PC-3 (cell line): ENCODE data around the gene CKS1B. TPM values are rescaled to one million over a fixed set of nuclear protein-coding genes. Genes with fewer than 3 reads are reported as not detected.

Source experiments
- ATAC-seq: fragments of 200-7000 bp; cut with Tn5 transposase; 2 replicates; pipeline ENCODE4 v1.9.1; 2020; ENCODE audit warnings: mild to moderate bottlenecking, moderate library complexity
- BruUV-seq: library from RNA; stranded (reverse); fragments of 400-500 nt; replicated peaks from 2 replicates; lab custom pipeline; 2021; lab: Mats Ljungman, UMichigan
- CTCF ChIA-PET: fragments of 300-600 bp; sonication (Branson Sonifier 250); formaldehyde crosslinking; loops from one replicate; lab custom pipeline; 2022; ENCODE audit warnings: antibody characterized with exemption; lab: Charles Lee
- POLR2A ChIA-PET: fragments of 300-600 bp; sonication (Branson Sonifier 250); formaldehyde crosslinking; loops from one replicate; lab custom pipeline; 2022; ENCODE audit warnings: antibody characterized with exemption; ENCODE audit not compliant: unreplicated experiment; lab: Charles Lee
- DNase-seq: peaks from one replicate; pipeline ENCODE4 v3.0.0-alpha.2; 2015
- H2AFZ ChIP-seq: fragments of 300-600 bp; sonication (generic); 2 replicates; pipeline ENCODE4 v1.6.0; 2016; ENCODE audit warnings: antibody characterized with exemption, low read length
- H3F3A ChIP-seq: fragments of 300-600 bp; sonication (generic); one replicate; pipeline ENCODE4 v1.6.0; 2017; ENCODE audit warnings: antibody characterized with exemption, low read length, control low read depth, mild to moderate bottlenecking; ENCODE audit not compliant: unreplicated experiment
- H3K27ac ChIP-seq: fragments of 300-600 bp; sonication (generic); 2 replicates; pipeline ENCODE4 v1.5.1; 2016; ENCODE audit warnings: mild to moderate bottlenecking, low read length
- H3K27me3 ChIP-seq: fragments of 300-600 bp; sonication (generic); 2 replicates; pipeline ENCODE4 v1.6.1; 2016; ENCODE audit warnings: low read length, mixed read lengths
- H3K36me3 ChIP-seq: fragments of 300-600 bp; sonication (generic); 2 replicates; pipeline ENCODE4 v1.6.1; 2016; ENCODE audit warnings: low read depth, mixed run types, low read length, mixed read lengths
- H3K4me1 ChIP-seq: fragments of 300-600 bp; sonication (generic); 2 replicates; pipeline ENCODE4 v1.5.1; 2016; ENCODE audit warnings: low read length; ENCODE audit not compliant: insufficient read depth
- H3K4me2 ChIP-seq: fragments of 300-600 bp; sonication (generic); 2 replicates; pipeline ENCODE4 v1.6.0; 2016; ENCODE audit warnings: low read length
- H3K4me3 ChIP-seq: fragments of 300-600 bp; sonication (generic); 2 replicates; pipeline ENCODE4 v1.5.1; 2016; ENCODE audit warnings: mild to moderate bottlenecking, low read length, mixed read lengths
- H3K79me2 ChIP-seq: fragments of 300-600 bp; sonication (generic); 2 replicates; pipeline ENCODE4 v1.6.1; 2017; ENCODE audit warnings: low read length, mixed read lengths
- H3K9ac ChIP-seq: fragments of 300-600 bp; sonication (generic); 2 replicates; pipeline ENCODE4 v1.6.0; 2016; ENCODE audit warnings: mild to moderate bottlenecking, low read length
- H3K9me2 ChIP-seq: fragments of 300-600 bp; sonication (generic); replicated peaks from 2 replicates; pipeline ENCODE4 v1.6.1; 2016; ENCODE audit warnings: mixed run types, low read length, mixed read lengths
- H3K9me3 ChIP-seq: fragments of 300-600 bp; sonication (generic); 2 replicates; pipeline ENCODE4 v1.6.1; 2016; ENCODE audit warnings: low read length, mixed read lengths
- H4K20me1 ChIP-seq: fragments of 300-600 bp; sonication (generic); 2 replicates; pipeline ENCODE4 v1.6.1; 2016; ENCODE audit warnings: low read length, mixed read lengths
- CTCF ChIP-seq: fragments of 300-600 bp; sonication (generic); conservative IDR thresholded peaks from 2 replicates; pipeline ENCODE4 v1.5.1; 2017; ENCODE audit warnings: antibody characterized with exemption, low read depth, mild to moderate bottlenecking, low read length
- EZH2 ChIP-seq: fragments of 300-600 bp; sonication (generic); IDR thresholded peaks from one replicate; pipeline ENCODE4 v1.6.1; 2017; ENCODE audit warnings: antibody characterized with exemption, mild to moderate bottlenecking, low read length; ENCODE audit not compliant: unreplicated experiment
- EZH2phosphoT487 ChIP-seq: fragments of 300-600 bp; sonication (generic); IDR thresholded peaks from 2 replicates; pipeline ENCODE4 v1.6.1; 2018; ENCODE audit warnings: mild to moderate bottlenecking, antibody characterized with exemption, low read length, borderline replicate concordance
- intact Hi-C: fragments of 100-400 bp; cut with micrococcal nuclease; formaldehyde crosslinking; loops from 2 replicates; pipeline ENCODE4 v1.9.0; 2023
- total RNA-seq: library from RNA; depleted of rRNA; stranded (reverse); fragments of >200 nt; gene quantifications from 2 replicates; pipeline ENCODE4 v1.2.3, GENCODE V29; 2014

Gene CKS1B
- total RNA-seq, 1 experiment from 2014 or later, result 390 TPM

- no peak overlapping the region for H3K9ac ChIP-seq
- POLR2A ChIA-PET, result no interaction called here
- CTCF ChIA-PET, result no interaction called here
- no peak for TF ChIP-seq EZH2phosphoT487
- no peak for TF ChIP-seq CTCF
- TF ChIP-seq EZH2, result no peak
- ATAC-seq (no peak), DNase-seq (no peak)
- 0 out of 2 replicates have a peak, but pooled peaks cover 3% of the 10 kb centered on the region for H4K20me1 ChIP-seq
- intact Hi-C loops, result no loop called here
- no peak overlapping the region for H3K4me2 ChIP-seq
- no peak overlapping the region for H2AFZ ChIP-seq
- peaks cover 4% of the 10 kb centered on the region for H3F3A ChIP-seq
- H3K9me3 ChIP-seq, result no peaks in the 10 kb centered on the region
- H3K4me3 ChIP-seq, result no peak overlapping the region
- no peaks in the 10 kb centered on the region for H3K27me3 ChIP-seq
- no peaks in the 10 kb centered on the region for H3K9me2 ChIP-seq
- no TSS peak for BruUV-seq
- H3K27ac ChIP-seq, result no peak overlapping the region
- peaks cover 18% of the 10 kb centered on the region; the same call in 1 of the 2 replicates for H3K36me3 ChIP-seq
- H3K4me1 ChIP-seq, result peaks cover 37% of the 10 kb centered on the region
- peaks cover 98% of the 10 kb centered on the region for H3K79me2 ChIP-seq
These were observed 33.8 kb downstream of the CKS1B start for GRCh38 chr1:155008015-155008941.

- Histone ChIP-seq H3K27ac (no peak overlapping the region), H3K79me2 (peaks cover 89% of the 10 kb centered on the region), H3K4me1 (peaks cover 33% of the 10 kb centered on the region), H3K4me2 (no peak overlapping the region), H3K27me3 (no peaks in the 10 kb centered on the region), H3K36me3 (peaks cover 22% of the 10 kb centered on the region; the same call in 1 of the 2 replicates), H3K4me3 (no peak overlapping the region), H2AFZ (no peak overlapping the region), H4K20me1 (0 out of 2 replicates have a peak, but pooled peaks cover 3% of the 10 kb centered on the region), H3K9me3 (no peaks in the 10 kb centered on the region), H3K9ac (no peak overlapping the region), H3K9me2 (no peaks in the 10 kb centered on the region), H3F3A (peaks cover 1% of the 10 kb centered on the region)
- intact Hi-C loops, result no loop called here
- ChIA-PET POLR2A (no interaction called here), CTCF (no interaction called here)
- ATAC-seq (no peak), DNase-seq (no peak)
- no peak for TF ChIP-seq EZH2phosphoT487
- no TSS peak for BruUV-seq
These were observed 34.8 kb downstream of the CKS1B start for GRCh38 chr1:155009221-155009711.

- Histone ChIP-seq H3K4me3 (no peak overlapping the region), H3K9me3 (no peaks in the 10 kb centered on the region), H4K20me1 (0 out of 2 replicates have a peak, but pooled peaks cover 3% of the 10 kb centered on the region), H3K4me1 (peaks cover 29% of the 10 kb centered on the region), H3F3A (no peaks in the 10 kb centered on the region), H3K9me2 (no peaks in the 10 kb centered on the region), H3K27me3 (no peaks in the 10 kb centered on the region), H3K79me2 (peaks cover 84% of the 10 kb centered on the region), H2AFZ (no peak overlapping the region), H3K9ac (no peak overlapping the region), H3K36me3 (peaks cover 26% of the 10 kb centered on the region; the same call in 1 of the 2 replicates), H3K4me2 (no peak overlapping the region), H3K27ac (no peak overlapping the region)
- CTCF ChIA-PET, result no interaction called here
- POLR2A ChIA-PET, result no interaction called here
- ATAC-seq, result no peak
- intact Hi-C loops, result no loop called here
- no TSS peak for BruUV-seq
- no peak for DNase-seq
- TF ChIP-seq CTCF (no peak), EZH2 (no peak), EZH2phosphoT487 (no peak)
These were observed 35.3 kb downstream of the CKS1B start for GRCh38 chr1:155009742-155010141.
